Glomerular visceral epithelial cell (primary cell): Measurements from ENCODE around the gene DYNC1I1.
"Not testable (repeated sequence)": the region's sequence is repeated elsewhere in the genome, so short reads cannot be mapped to it uniquely, and the experiment has no call there.

Experiments
- DNase-seq: peaks from one replicate; pipeline ENCODE4 v3.0.0-alpha.2; 2016; ENCODE audit errors: extremely low spot score

The DYNC1I1 gene

DNA sequence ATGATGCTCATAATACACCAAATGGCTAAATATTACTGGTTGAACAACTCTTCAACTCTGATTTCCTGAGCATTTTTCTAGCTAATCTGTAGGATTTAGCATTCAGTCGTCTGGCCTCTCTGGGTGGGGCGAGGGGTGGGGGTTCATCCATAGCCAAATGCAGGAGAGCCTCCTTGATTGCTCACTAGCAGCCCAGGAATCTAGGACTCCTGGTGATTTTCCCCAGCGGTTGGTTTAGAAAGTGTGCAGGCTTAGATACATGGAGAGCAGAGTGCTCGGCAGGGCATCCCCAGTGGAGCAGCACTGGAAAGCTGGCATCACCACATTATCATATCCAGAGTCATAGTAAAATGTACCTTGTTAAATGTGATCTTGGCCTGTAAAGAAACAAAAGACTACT, 136.1 kb downstream of the DYNC1I1 start:
- DNase-seq, result no peak

DNA sequence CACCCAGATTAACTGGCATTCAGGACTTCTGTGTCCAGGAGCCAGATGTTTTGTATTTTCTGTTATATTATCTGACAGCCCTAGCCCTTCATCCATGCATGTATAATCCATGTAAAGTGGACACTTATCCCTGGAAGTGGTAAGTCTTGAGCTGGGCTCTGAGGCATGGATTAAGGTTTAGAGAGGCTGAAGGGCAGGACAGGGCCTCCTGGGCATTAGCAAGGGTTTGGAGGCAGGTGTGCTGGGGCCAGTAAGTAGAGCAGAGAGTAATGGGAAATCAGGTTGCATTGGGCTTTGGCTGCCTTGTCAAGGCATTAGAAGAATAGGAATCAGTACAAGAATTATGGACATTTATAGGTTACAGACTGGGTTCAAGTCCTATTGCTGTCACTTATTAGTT, 138.0 kb downstream of the DYNC1I1 start:
- DNase-seq, result no peak

DNA sequence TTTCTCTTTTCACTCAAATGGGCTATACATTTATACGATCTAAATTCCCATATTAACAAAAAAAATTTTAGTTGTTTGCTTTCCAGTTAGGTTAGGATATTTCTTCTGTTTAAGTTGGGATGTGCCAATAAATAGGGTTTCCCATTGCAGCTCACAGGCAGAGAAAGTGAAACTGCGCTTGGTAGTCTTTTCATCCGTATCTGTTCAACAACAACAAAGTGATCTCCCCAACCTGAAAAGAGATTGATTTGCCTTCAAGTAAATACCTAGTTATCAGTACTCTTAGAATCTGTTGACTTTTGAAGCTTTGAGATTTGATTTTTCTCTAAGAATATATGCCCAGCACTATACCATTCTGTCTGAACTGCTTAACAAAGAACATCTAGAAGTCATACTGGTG, 143.4 kb downstream of the DYNC1I1 start:
- no peak for DNase-seq

DNA sequence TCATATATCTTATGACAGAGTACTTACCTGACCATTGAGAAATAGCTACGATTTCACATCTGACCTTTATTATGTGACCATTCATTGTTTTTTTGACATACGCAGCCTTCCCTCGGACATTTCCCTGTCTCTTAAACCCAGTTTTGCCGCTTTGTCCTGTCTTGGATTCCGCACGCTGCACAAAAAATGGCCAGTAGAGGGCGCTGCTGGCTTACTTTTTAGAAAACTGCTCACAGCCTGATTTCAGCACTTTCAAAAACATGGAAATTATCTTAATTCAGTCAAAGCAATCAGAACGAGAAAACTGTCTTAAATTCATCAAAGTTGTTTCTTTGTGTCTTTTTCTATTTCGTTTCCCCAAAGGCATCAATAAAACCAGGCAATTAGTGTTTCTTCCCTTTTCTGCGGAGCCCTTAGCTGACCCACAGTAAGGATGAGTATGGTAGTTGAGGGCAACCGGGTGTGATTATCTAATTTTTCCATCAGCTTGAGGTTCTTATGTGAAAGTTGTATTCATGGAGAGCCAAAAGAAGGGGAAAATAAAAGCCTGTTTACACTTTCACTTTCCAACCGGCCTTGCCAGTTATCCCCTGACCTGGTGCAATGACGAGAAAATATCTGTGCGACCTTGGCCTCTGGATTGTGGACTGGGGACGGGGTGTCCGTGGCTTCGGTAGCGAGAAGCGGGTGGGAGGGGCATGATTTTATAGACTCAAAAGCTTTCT, 144.4 kb downstream of the DYNC1I1 start:
- DNase-seq, result peak; percentile 65

DNA sequence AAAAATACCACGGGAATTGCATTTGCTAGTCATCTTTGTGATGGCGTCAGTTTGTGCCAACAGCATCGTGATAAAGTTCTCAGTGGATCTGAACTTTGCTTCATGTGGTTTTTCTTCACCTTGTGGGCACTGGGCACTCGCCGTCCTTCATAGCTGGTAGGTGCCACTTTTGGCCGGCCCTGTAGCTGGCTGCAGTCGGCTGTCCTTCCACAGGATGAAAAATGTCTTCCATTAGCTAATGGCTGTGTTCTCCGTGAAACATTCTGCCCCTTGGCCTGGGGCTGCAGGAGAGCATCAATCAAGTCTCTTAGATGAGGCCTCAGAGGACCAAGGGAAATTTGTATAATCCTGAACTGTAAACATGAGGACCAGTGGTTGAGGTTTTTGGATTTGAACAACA, 145.3 kb downstream of the DYNC1I1 start:
- no peak for DNase-seq

- no peak for DNase-seq
Measured at GRCh38 chr7:95919556-95919955, 147.2 kb downstream of the DYNC1I1 start.

DNA sequence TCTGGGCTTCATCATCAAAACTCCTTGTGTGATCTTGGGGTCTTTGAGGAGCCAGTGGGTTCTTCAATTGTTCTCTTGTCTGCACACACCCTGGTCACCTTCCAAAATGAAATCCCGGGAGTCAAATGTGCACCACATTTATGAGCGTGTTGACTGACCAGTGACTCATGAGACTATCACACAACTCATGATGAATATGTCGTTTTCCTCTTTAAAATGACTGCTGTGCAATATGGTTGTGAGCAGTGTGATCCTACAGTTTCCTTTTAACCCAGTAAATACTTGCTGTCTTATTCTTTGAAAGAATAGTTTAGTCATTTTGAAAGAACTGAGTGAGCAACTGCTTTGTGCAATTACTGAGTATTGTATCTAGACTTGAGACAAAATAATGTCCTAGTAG, 149.2 kb downstream of the DYNC1I1 start:
- no peak for DNase-seq

DNA sequence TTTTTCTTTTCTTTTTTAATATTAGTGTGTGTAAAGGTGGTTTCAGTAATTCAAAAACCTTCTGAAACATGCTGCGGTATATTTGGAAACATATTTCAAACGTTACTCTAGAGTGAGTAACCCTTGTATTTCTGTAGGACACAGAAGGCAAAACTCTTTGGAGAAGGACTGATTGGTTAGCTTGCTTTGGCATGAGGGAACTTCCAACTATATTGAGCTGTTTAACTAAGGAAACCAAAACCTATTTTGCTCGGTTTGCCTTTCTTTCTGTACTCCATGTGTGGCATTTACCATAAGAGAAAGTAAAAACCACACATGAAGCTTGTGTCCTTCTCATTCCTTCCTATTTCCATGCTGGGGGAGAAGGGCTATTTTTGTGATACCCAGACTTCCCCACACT, 149.8 kb downstream of the DYNC1I1 start:
- DNase-seq, result no peak

DNA sequence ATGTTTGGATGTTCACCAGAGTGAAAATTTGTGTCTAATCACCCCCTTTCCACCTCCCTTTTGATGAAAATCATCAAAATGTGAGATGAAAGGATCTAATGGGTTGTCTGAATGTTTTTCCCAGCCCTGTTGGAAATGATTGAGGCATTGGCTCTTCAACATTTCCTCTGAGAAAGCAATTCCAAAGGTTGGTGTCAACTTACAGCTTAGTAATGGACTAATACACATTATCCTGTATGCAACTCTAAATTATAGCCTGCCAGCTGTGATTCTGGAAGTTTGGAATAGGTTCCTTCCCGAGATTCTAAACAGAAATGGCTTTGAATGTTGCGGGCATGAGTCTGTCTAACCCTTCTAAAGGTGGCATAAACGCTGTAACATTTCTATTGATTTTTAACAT, 152.9 kb downstream of the DYNC1I1 start:
- no peak for DNase-seq

- DNase-seq, result no peak
Measured at GRCh38 chr7:95925971-95926370, 153.6 kb downstream of the DYNC1I1 start.

GRCh38 chr7:95927756-95928155, 155.4 kb downstream of the DYNC1I1 start:
- DNase-seq, result no peak

- no peak for DNase-seq
Measured at GRCh38 chr7:95929710-95930280, 157.4 kb downstream of the DYNC1I1 start.

GRCh38 chr7:95931460-95932232, 159.3 kb downstream of the DYNC1I1 start:
- no peak for DNase-seq

DNA sequence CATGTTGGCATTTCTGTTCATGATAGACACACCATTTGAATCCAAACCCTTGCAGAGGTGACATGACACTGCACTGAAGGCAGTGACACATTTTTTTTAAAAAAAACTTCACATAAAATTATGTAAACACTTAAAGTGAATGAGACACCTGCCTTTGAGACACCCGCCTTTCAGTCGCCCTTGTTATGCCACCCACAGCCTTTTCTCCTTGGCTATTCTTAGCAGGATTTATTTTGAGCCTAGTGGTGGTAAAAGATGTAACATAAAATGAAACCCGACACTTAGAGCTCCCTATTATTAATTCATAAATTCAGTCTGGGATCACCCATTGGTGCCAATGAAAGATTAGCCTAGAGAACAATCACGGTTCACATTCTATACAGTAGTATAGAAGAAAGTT, 161.3 kb downstream of the DYNC1I1 start:
- DNase-seq, result no peak

- DNase-seq, result not testable (repeated sequence)
Measured at GRCh38 chr7:95944867-95945266, 172.5 kb downstream of the DYNC1I1 start.

DNA sequence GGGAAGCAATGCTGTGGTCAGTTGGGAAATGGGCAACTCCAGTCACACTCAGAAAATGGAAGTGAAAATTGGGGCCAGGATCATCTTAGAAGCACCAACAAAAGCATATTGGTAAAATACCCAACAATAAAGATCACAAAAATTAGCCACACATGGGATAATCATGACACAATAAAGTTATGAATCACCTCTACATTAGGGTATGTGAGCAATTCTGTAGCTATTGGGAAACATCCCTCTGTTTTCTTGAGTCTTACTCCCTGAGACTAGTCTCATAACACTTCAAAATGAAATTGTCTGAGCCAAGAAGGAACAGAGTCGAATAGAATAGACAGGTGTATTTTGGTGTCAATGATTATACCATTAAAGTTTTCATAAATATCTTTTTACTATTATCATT, 178.3 kb downstream of the DYNC1I1 start:
- DNase-seq, result no peak

DNA sequence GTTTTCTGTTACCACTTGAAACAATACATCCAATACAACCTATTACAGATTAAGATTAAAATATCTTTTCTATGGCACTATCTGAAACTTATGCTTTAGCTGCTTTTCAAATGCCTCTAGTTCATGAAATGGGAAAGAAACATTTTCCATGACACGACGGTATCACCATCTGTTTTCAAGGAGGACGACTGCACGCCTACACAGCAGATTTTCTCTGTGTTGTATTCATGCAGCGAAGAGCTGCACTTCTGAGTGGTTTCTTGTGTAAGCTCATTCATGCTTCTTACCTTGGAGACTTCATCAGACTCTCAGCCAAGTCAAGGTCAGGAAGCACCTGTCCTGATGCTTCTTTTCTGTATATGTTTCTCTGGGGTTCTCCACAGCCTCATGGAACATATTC, 179.2 kb downstream of the DYNC1I1 start:
- no peak for DNase-seq

DNA sequence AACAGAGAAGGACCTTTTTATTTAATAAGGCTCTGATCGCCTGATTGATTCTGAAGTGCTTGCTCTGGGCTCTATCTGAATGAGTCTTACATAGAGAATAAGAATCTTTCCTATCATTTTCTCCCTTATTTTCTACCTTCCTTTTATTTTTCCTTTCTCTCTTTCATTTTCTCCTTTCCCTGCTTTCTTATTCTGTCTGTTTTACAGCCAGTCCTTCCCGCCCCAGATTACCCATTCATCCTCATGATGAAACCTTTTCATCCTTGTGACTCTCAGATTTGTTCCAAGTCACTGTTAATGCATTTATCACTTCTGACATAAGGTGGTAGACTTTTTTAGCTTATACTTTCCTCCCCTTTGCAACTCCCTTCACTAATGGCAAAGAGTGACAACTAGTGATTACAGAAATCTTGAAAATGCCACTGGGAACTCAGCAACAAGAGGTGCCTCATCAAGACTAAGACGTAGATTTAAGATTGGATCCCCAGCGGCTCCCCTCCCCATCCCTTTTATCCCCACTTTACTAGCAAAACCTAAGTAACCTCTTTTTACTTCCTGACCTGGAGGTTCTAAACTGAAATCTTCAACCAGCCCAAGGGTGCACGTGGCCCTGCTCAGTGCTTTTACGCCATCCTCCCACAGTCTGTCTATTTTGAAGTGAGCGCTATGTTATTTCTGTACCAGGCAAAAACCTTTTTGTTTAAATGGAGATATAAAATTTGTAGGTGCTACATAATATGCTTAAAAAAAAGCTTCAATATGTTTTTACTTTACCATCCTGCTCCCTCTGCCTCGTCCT, 179.8 kb downstream of the DYNC1I1 start:
- DNase-seq, result no peak

- no peak for DNase-seq
Measured at GRCh38 chr7:95952851-95953250, 180.5 kb downstream of the DYNC1I1 start.

GRCh38 chr7:95955748-95956147, 183.4 kb downstream of the DYNC1I1 start:
- no peak for DNase-seq

GRCh38 chr7:95957510-95957909, 185.2 kb downstream of the DYNC1I1 start:
- DNase-seq, result no peak

- DNase-seq, result no peak
Measured at GRCh38 chr7:95960706-95961244, 188.4 kb downstream of the DYNC1I1 start.
